Trophoblast cell (in vitro differentiated cells and primary cell): ENCODE measurements around the gene COMMD4.
"Not testable (repeated sequence)": the region's sequence is repeated elsewhere in the genome, so short reads cannot be mapped to it uniquely, and the experiment has no call there.

Experiments used
- DNase-seq, 2 donors: peaks; one replicate each; pipeline ENCODE4 v3.0.0-alpha.2; 2016
- H2AFZ ChIP-seq: 2 replicates; pipeline ENCODE4 v1.6.1; 2013; ENCODE audit warnings: low read length, moderate library complexity, mild to moderate bottlenecking; ENCODE audit not compliant: insufficient read depth, poor library complexity
- H2AK5ac ChIP-seq: 2 replicates; pipeline ENCODE4 v1.6.1; 2013; ENCODE audit warnings: mild to moderate bottlenecking, low read length
- H2BK120ac ChIP-seq: 2 replicates; pipeline ENCODE4 v1.6.1; 2013; ENCODE audit warnings: low read length, mild to moderate bottlenecking, moderate library complexity; ENCODE audit not compliant: insufficient read depth, poor library complexity
- H2BK12ac ChIP-seq: 2 replicates; pipeline ENCODE4 v1.6.1; 2013; ENCODE audit warnings: mild to moderate bottlenecking, low read length, moderate library complexity
- H2BK5ac ChIP-seq: 2 replicates; pipeline ENCODE4 v1.6.1; 2013; ENCODE audit warnings: low read length, low read depth, moderate library complexity, mild to moderate bottlenecking; ENCODE audit not compliant: poor library complexity
- H3K14ac ChIP-seq: 2 replicates; pipeline ENCODE4 v1.6.1; 2013; ENCODE audit warnings: mild to moderate bottlenecking, low read length
- H3K18ac ChIP-seq: 2 replicates; pipeline ENCODE4 v1.6.1; 2013; ENCODE audit warnings: mild to moderate bottlenecking, low read length
- H3K23ac ChIP-seq: 2 replicates; pipeline ENCODE4 v1.6.1; 2013; ENCODE audit warnings: low read length
- H3K27ac ChIP-seq: 2 replicates; pipeline ENCODE4 v1.5.1; 2013; ENCODE audit warnings: low read depth, mild to moderate bottlenecking, inconsistent platforms, low read length, moderate library complexity
- H3K27me3 ChIP-seq: 2 replicates; pipeline ENCODE4 v1.6.1; 2013; ENCODE audit warnings: inconsistent platforms, mild to moderate bottlenecking, low read length, moderate library complexity; ENCODE audit not compliant: insufficient read depth
- H3K36me3 ChIP-seq, 2 experiments: 1 replicate in 1 of 2; 2 replicates in 1 of 2; pipeline ENCODE4 v1.6.1; 2013; ENCODE audit warnings: low read length in 2 of 2, mild to moderate bottlenecking in 2 of 2, moderate library complexity in 1 of 2; ENCODE audit not compliant: insufficient read depth in 2 of 2, control insufficient read depth in 1 of 2
- H3K4ac ChIP-seq: 2 replicates; pipeline ENCODE4 v1.6.1; 2013; ENCODE audit warnings: low read depth, mild to moderate bottlenecking, low read length, moderate library complexity
- H3K4me1 ChIP-seq, 2 experiments: 1 replicate in 1 of 2; 2 replicates in 1 of 2; pipeline ENCODE4 v1.6.1; 2013; ENCODE audit warnings: low read length in 2 of 2, mild to moderate bottlenecking in 2 of 2, moderate library complexity in 1 of 2; ENCODE audit not compliant: insufficient read depth in 2 of 2, control insufficient read depth in 1 of 2
- H3K4me2 ChIP-seq: 2 replicates; pipeline ENCODE4 v1.6.1; 2013; ENCODE audit warnings: inconsistent platforms, mild to moderate bottlenecking, low read length, moderate library complexity
- H3K4me3 ChIP-seq: 2 replicates; pipeline ENCODE4 v1.5.1; 2013; ENCODE audit warnings: mild to moderate bottlenecking, low read depth, low read length, inconsistent platforms
- H3K79me1 ChIP-seq: one replicate; pipeline ENCODE4 v1.6.1; 2013; ENCODE audit warnings: low read length
- H3K79me2 ChIP-seq: 2 replicates; pipeline ENCODE4 v1.6.1; 2013; ENCODE audit warnings: low read length, mild to moderate bottlenecking; ENCODE audit not compliant: control insufficient read depth, insufficient read depth, poor library complexity
- H3K9ac ChIP-seq: 2 replicates; pipeline ENCODE4 v1.6.1; 2013; ENCODE audit warnings: mild to moderate bottlenecking, low read length
- H3K9me3 ChIP-seq: 2 replicates; pipeline ENCODE4 v1.6.1; 2013; ENCODE audit warnings: low read depth, mild to moderate bottlenecking, control low read depth, inconsistent platforms, low read length; ENCODE audit not compliant: insufficient read depth
- H4K12ac ChIP-seq: 2 replicates; pipeline ENCODE4 v1.6.1; 2013; ENCODE audit warnings: low read depth, mild to moderate bottlenecking, low read length, moderate library complexity
- H4K8ac ChIP-seq: 2 replicates; pipeline ENCODE4 v1.6.1; 2013; ENCODE audit warnings: low read depth, mild to moderate bottlenecking, low read length, moderate library complexity
- H4K91ac ChIP-seq: one replicate; pipeline ENCODE4 v1.6.1; 2013; ENCODE audit warnings: low read depth, mild to moderate bottlenecking, low read length, moderate library complexity
- WGBS: extraction: QIAGEN DNeasy Blood & Tissue Kit; methylation state at CpG from one replicate; pipeline ENCODE4 v1.1.7; 2013; ENCODE audit warnings: missing lambda C conversion rate; ENCODE audit not compliant: insufficient read length, insufficient coverage; ENCODE audit errors: extremely low coverage; 5-methylcytosine and 5-hydroxymethylcytosine counted together

The COMMD4 gene

DNA sequence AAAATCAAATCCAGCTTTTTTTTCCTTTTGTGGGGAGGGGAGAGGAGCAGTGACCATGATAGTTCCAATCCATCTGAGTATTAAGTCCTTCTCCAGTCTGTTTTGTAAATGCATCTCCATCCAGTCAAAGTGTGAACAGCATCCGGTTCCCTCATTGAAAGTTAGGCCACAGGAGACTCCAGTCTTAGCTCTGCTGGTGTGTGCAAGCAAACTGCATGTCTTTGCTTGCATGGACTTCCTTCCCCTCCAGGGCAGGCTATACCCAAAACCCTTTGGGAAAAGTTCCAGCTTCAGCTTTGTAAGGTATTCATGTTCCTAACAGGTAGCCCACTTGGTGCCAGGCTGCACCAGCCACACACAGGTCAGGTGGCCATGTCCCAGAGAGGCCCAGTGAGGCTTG lies 35.6 kb downstream of the COMMD4 start:
- Histone ChIP-seq H3K4ac (no peak overlapping the region), H3K27me3 (no peaks in the 10 kb centered on the region), H4K91ac (no peak overlapping the region), H3K4me1 (peaks cover 3 to 9% of the 10 kb centered on the region in 2 experiments), H3K79me1 (peaks cover 8% of the 10 kb centered on the region), H2BK12ac (no peak overlapping the region), H3K9ac (no peak overlapping the region), H3K27ac (no peak overlapping the region), H3K4me3 (no peak overlapping the region), H3K18ac (no peak overlapping the region), H3K14ac (no peak overlapping the region), H4K8ac (no peak overlapping the region), H3K4me2 (no peak overlapping the region), H3K79me2 (peaks cover 4% of the 10 kb centered on the region), H2AFZ (no peak overlapping the region), H3K36me3 (peaks cover 28 to 49% of the 10 kb centered on the region in 2 experiments), H2BK5ac (no peak overlapping the region), H4K12ac (no peak overlapping the region), H2BK120ac (no peak overlapping the region), H3K23ac (no peak overlapping the region), H2AK5ac (no peak overlapping the region), H3K9me3 (no peaks in the 10 kb centered on the region)
- no CpG with 5 or more reads among the region's 1 CpG for WGBS
- DNase-seq: no peak

- Histone ChIP-seq H2BK12ac (no peak overlapping the region), H3K4me2 (no peak overlapping the region), H3K23ac (no peak overlapping the region), H4K8ac (no peak overlapping the region), H2AFZ (no peak overlapping the region), H2BK120ac (no peak overlapping the region), H3K9ac (no peak overlapping the region), H2BK5ac (no peak overlapping the region), H3K4me1 (peaks cover 3 to 9% of the 10 kb centered on the region in 2 experiments), H3K79me1 (peaks cover 8% of the 10 kb centered on the region), H3K14ac (no peak overlapping the region), H3K36me3 (peaks cover 28 to 47% of the 10 kb centered on the region in 2 experiments), H4K91ac (no peak overlapping the region), H3K27ac (no peak overlapping the region), H3K79me2 (peaks cover 4% of the 10 kb centered on the region), H3K18ac (no peak overlapping the region), H4K12ac (no peak overlapping the region), H2AK5ac (no peak overlapping the region), H3K9me3 (no peaks in the 10 kb centered on the region), H3K4ac (no peak overlapping the region), H3K27me3 (no peaks in the 10 kb centered on the region), H3K4me3 (no peak overlapping the region)
- DNase-seq: no peak
- WGBS: no CpG with 5 or more reads among the region's 11 CpGs
Measured at GRCh38 chr15:75371901-75372688, 36.2 kb downstream of the COMMD4 start.

- H2BK12ac ChIP-seq: no peak overlapping the region
- H4K12ac ChIP-seq: no peak overlapping the region
- no peak overlapping the region for H2AFZ ChIP-seq
- H4K91ac ChIP-seq: no peak overlapping the region
- WGBS: 100% methylated on average over 1 of the region's 4 CpGs
- H3K9me3 ChIP-seq: no peaks in the 10 kb centered on the region
- H3K4me2 ChIP-seq: no peak overlapping the region
- H3K27me3 ChIP-seq: no peaks in the 10 kb centered on the region
- H3K79me1 ChIP-seq: no peaks in the 10 kb centered on the region
- no peak overlapping the region for H3K14ac ChIP-seq
- no peak overlapping the region for H3K9ac ChIP-seq
- H3K4ac ChIP-seq: no peak overlapping the region
- no peak overlapping the region for H3K27ac ChIP-seq
- no peak overlapping the region for H2AK5ac ChIP-seq
- H3K23ac ChIP-seq: no peak overlapping the region
- no peaks in the 10 kb centered on the region for H3K79me2 ChIP-seq
- no peak overlapping the region for H2BK120ac ChIP-seq
- H3K4me3 ChIP-seq: no peak overlapping the region
- peaks cover 34 to 41% of the 10 kb centered on the region in 2 experiments for H3K36me3 ChIP-seq
- DNase-seq: no peak
- no peak overlapping the region for H3K18ac ChIP-seq
- no peak overlapping the region for H4K8ac ChIP-seq
- H3K4me1 ChIP-seq: no peaks in the 10 kb centered on the region
- no peak overlapping the region for H2BK5ac ChIP-seq
Measured at GRCh38 chr15:75380773-75381172, 44.9 kb downstream of the COMMD4 start.

DNA sequence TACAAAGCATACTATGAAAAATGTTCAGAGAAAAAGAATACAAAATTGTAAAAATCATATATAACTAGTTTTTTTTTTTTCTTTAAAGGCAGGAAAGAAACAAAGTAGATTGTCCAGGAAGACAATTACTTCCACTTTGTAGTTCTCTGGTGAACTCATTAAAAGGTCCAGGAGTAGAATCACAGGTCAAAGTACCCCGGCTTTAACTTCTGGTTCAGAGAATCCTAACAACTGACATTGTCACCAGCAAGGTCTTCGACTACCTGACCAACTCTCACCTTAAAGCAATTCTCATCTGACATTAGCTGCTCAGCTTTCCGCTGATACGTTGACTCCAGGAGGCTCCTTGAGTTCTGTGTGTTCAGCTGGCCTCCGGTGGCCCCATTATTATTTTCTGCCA lies 48.1 kb downstream of the COMMD4 start:
- not testable (repeated sequence) for H3K4ac ChIP-seq, H2AFZ ChIP-seq, H3K79me2 ChIP-seq, H3K4me3 ChIP-seq, H4K91ac ChIP-seq, H3K9ac ChIP-seq, H3K27me3 ChIP-seq, H4K8ac ChIP-seq, H3K9me3 ChIP-seq, H3K79me1 ChIP-seq, H3K18ac ChIP-seq, H2BK5ac ChIP-seq, H2BK120ac ChIP-seq, H3K4me2 ChIP-seq, H3K27ac ChIP-seq, H3K23ac ChIP-seq, H4K12ac ChIP-seq, H2AK5ac ChIP-seq, H2BK12ac ChIP-seq, H3K4me1 ChIP-seq, DNase-seq, H3K14ac ChIP-seq
- no CpG with 5 or more reads among the region's 5 CpGs for WGBS
- H3K36me3 ChIP-seq: peaks cover 40 to 57% of the 10 kb centered on the region in 2 experiments
